COR-L47 (cell line): ENCODE data around the gene PKD2L1.

Source experiments
- DNase-seq: peaks from one replicate; lab custom pipeline; 2025; lab: John Stamatoyannopoulos, UW

PKD2L1 gene

DNA sequence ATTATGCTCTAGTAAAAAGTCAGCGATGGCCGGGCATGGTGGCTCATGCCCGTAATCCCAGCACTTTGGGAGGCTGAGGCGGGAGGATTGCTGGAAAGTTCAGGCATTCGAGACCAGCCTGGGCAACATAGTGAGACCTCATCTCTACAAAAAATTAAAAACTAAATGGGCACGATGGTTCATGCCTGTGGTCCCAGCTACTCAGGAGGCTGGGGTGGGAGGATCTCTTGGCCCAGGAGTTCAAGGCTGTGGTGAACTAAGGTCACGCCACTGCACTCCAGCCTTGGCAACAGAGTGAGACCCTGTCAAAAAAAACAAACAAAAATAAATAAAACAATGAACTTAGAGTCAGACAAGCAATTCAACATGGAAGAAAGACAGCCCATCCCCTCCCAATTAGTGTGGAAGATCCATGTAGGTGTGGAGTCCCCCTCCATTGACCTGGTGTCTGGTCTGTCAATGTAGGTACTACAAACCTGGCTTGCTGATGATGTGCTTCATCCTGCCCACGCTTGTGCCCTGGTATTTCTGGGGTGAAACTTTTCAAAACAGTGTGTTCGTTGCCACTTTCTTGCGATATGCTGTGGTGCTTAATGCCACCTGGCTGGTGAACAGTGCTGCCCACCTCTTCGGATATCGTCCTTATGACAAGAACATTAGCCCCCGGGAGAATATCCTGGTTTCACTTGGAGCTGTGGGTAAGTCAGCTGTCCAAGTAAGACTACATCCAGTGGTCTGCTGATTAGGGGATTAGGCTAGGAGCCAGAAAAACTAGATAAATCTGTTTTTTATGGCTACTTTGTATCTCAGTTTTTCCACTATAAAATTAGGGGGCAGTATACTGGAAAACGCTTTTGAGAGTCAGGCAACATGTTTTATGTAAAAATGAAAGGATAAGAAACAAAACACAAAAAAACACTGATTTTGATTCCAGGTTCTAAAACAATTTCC is 26.3 kb upstream of the PKD2L1 start:
- no peak for DNase-seq

DNA sequence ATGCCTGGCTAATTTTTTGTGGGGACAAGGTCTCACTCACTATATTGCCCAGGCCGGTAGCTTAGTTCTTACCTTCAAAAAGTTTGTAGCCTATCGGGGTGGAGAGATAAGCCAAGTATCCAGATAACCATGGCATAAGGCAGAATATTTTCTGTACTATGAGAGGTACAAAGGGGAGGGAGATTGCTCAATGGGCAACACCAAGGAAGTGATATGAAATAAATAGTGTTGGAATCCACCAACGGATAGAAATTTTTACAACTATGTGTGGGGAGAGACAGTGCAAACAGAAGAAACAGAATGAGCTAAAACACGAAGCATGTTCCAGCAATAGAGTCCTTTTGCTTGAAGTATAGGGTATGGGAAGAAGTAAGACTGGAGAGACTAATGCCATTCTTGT is 25.1 kb upstream of the PKD2L1 start:
- DNase-seq, result no peak

DNA sequence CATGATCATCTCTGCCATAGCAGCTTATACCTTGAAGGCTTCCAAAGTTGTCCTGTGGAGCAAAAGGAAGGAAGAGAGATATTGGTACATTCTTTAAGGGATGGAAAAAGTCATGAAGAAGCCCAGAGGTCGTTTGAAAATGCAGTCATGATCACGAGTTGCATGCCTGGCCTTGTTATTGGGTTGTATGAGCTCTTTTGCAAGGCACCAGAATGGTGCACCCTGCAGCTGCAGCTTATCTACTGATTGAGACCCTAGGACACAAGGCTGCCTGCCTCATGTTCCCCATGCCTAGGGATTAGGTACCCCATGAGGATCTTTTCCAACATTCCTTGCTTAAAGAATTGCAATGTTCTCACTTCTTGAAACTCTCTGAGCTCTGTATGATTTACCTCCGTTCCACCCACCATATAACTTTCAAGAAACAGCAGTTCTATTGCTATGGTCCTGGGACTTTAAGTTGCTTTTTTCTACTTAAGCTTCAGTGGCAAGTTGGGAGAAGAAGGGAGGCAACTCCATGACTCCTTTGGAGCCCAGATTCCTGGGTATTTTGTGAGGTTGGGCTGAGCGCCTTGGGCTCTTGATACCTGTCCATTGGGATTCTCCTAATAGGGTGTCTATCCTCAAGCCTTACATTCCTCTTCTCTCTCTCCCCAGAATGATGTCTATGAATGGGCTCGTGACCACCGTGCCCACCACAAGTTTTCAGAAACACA is 23.9 kb upstream of the PKD2L1 start:
- no peak for DNase-seq

DNA sequence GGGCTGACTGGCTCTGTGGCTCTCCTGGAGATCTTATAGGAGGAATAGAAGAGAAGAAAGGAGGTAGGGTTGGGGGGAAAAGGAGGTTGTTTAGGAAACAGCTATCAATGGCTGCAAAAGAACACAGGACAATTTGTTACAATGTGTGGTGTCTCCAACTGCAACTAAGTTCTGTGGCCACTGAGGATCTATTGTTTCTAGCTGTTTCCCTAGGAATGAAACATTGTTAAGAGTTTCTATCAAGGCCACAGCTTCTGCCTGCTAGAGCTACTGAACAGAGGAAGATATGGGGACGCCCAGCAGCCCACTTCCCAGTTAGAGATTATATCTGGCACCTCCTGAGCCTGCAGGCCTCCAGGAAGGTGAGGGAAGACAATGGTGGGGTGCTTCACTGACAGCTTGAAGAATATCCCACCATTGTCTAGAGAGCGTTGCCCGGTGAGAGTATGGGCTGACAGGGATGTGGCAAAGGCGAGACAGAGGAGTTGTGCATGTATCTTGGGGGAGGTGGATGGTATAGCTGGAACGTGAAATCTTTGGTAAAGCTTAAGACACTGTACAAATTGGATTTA is 21.0 kb upstream of the PKD2L1 start:
- DNase-seq, result no peak

DNA sequence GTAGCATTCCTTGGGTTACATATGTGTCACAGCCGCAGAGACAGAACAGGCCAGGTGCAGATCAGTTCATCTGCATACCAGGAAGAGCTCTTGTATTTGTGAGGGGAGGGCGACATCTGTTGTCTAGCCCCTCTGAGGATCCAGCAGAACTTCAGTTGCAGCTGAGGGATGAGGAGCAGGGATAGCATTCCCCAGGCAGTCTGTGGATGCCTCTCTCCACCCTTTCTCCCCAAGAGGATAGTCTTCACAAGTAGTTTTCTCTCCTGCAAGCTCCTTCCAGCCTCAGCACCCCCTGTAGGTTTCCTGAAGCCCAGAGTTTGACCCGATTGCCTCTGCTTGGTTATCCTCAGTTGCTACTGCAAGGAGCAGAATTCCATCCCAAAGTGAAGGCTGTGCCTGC is 19.6 kb upstream of the PKD2L1 start:
- no peak for DNase-seq

DNA sequence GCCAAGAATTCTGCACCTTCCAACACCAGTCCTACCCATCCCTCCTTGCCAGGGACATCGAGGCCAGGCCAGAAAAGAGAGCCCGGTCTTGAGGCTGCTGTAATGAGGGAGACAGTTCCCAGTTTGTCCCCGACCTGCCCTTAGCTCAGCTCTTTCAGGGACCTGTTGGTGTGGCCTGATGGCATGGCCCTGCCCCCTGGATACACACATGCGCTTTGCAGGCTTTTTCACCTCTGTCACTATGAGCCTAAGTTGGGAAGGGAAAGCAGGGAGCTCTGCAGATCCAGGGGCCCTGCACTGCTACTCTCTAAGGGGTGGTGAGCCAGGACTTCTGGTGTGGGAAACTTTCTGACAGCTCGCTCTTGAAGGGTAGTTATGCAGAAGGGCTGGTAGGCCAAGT is 19.1 kb upstream of the PKD2L1 start:
- no peak for DNase-seq

DNA sequence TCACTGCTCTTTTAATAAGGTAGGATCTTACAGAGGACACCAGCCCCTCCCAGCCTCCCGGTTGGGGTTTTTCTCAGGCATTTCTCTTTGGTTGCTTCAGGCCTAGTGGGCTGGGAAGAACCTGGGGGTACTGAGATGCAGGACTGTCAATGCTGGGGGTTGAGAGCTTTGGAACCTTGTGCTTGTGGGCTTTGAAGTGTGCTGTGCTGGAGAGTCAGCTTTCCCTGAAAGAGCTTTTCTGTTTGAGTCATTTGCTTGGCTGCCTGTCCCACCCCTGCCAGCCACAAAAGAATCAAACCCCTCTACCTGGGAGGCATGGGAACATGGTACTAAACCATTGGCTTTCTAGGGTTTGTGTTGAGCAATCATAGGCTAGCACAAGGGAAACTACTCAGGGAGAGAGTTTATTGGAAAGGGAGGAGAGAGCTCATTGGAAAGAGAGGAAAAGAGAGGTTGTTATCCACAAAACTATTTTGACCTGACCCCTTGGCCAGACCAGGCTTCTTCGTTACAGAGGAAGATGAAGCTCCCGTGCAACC is 18.4 kb upstream of the PKD2L1 start:
- no peak for DNase-seq

DNA sequence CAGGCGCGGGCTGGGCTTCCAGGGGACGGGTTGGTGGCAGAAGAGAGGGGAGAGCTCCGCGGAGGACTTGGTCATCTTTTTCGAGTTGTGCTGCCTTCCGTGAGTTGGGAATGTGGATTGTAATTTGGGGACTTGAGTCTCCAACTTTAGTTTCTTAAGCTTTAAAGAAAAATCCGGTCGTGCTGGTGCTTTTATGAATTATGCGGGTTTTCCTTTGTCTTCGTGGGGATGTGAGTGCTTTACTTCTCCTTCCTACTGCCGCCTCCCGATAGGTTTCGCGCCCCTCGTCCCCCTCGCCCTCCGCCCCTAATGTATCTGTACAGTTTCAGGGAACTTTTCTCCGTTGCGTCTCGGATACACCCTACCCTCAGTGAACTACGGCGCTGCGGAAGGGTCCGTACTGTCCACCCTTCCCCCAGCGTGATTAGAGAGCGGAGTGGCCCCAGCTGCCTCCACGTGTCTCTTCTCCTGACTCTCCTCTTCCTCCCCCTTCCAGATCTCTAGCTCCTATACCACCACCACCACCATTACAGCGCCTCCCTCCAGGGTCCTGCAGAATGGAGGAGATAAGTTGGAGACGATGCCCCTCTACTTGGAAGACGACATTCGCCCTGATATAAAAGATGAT is 17.7 kb upstream of the PKD2L1 start:
- DNase-seq, result no peak

DNA sequence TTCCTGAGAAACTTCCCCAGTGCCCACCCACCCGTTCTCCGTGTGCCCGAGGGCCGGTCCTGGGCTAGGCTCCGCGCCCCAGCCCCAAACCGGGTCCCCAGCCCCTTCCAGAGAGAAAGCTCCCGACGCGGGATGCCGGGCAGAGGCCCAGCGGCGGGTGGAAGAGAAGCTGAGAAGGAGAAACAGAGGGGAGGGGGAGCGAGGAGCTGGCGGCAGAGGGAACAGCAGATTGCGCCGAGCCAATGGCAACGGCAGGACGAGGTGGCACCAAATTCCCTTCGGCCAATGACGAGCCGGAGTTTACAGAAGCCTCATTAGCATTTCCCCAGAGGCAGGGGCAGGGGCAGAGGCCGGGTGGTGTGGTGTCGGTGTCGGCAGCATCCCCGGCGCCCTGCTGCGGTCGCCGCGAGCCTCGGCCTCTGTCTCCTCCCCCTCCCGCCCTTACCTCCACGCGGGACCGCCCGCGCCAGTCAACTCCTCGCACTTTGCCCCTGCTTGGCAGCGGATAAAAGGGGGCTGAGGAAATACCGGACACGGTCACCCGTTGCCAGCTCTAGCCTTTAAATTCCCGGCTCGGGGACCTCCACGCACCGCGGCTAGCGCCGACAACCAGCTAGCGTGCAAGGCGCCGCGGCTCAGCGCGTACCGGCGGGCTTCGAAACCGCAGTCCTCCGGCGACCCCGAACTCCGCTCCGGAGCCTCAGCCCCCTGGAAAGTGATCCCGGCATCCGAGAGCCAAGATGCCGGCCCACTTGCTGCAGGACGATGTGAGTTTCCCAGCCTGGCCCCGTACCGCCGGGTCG is 16.9 kb upstream of the PKD2L1 start, which contains the start of gene SCD:
TSS of gene SCD (plus strand) at position 469 of the 803 bp plus-strand sequence. CDS start at position 741, 272 bp downstream.
- peak; percentile 87 for DNase-seq

DNA sequence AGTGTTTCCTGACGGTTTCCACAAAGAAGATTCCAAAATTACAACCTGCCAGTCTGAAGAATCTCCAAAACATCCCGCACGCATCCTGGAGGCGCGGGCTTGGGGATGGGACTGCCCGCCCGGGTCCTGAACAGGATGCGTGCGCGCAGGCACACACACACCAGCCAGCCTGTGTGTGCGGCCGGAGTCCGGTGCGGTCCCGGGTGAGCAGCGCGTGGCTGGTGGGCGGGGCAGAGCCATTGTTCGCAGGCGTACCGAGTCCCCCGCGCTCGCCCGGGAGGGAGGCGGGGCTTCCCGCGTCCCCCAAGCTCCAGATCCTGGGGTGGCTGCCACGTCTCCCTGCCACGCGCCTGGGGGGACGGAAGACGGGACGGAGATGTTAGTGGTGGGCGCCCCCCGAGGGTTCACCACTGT is 16.3 kb upstream of the PKD2L1 start:
- DNase-seq, result peak; percentile 63

DNA sequence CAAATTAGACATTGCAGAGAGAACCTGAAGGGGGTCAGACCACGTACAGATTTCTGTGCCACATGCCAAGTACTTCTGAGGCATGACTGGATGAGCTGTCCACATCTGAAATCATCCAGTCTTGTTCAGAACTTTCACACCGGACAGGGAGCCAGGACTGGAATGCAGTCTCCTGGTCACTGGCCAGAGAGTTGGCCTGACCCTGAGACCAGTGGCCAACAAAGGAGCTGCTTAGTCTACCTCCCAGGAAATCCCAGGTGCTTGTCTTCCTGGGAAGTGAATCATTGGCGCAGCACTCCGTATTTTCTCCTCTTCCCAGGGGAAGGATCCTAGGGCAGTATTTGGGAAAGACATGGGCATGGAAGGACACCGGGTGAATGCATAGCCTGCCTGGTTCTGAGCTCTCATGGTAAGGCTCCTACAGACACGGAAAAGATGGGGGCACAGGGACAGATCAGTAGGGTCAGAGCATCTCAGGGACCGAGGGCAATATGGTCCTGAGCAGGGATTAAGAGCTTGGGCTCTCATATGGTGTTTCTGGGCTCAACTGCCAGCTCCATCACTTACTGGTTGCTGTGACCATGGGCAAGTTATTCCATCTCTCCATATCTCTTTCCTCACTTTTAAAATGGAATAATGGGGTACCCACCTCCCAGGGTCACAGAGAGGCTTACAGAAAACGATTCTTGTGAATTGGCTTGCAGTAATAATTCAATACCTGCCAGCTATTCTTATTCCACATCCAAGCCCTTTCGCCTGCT is 15.7 kb upstream of the PKD2L1 start:
- no peak for DNase-seq

DNA sequence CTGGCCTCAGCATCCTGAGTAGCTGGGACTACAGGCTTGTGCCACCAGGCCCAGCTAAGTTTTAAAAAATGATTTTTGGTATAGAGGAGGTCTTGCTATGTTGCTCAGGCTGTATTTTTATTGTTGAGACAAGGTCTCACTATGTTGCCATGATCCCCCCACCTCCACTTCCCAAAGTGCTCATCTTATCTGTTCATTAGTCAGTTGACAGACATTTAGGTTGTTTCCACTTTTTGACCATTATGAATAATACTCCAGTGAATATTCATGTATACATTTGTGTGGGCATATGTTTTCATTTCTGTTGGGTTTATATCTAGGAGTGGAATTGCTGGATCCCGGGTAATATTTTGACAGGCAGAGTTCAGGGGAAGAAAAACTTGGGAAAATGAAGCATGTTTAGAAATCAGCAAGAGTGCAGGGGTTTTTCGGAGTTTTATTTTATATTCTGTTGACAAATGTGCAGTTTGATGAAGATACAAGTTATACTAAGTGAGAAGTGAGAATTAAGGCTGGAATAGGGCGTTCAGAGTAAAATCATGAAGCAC is 14.3 kb upstream of the PKD2L1 start:
- no peak for DNase-seq

DNA sequence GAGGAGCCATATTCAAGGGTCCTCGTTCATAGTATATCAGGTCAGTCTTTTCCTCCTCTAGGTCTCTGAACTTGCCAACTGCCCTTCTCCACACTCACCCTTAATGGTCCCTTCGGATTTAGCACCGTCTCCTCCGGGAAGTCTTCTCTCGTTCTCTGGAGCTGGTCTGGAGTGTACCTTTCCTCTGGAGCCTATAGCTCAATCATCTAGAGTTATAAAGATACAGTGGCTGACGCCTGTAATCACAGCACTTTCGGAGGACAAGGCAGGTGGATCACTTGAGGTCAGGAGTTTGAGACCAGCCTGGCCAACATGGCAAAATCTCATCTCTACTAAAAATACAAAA is 12.6 kb upstream of the PKD2L1 start:
- DNase-seq, result no peak

DNA sequence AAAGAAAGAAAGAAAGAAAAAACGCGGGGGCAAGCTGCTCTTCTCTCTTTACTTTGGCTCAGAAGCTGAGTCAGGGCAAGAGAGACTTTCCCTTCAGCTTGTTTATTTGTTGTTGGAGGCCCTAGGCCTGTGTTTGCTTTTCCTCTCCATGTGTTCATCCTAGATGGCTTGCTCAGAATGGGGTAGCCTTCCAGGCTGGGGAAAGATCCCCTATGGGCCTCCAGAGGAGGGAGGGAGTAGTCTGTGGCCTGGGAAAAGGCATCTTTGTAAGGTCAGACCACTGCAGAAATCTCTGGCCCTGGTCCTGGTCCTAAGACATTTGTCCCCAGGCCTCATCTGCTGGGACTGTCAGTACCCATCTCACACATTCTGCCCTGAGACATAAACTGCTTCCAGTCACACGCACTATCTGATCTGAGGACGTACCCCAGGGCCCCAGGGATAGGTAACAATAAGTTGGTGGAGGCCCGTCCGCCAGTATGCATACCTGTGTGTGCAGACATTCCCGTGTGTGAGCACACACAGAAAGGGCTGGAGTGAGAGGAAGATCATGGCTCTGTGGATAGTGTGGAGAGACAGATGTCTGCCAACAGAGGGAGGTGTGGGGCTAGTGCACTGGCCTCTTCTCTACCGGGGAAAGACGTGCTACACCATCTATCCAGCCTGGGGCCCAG is 12.1 kb upstream of the PKD2L1 start:
- no peak for DNase-seq

DNA sequence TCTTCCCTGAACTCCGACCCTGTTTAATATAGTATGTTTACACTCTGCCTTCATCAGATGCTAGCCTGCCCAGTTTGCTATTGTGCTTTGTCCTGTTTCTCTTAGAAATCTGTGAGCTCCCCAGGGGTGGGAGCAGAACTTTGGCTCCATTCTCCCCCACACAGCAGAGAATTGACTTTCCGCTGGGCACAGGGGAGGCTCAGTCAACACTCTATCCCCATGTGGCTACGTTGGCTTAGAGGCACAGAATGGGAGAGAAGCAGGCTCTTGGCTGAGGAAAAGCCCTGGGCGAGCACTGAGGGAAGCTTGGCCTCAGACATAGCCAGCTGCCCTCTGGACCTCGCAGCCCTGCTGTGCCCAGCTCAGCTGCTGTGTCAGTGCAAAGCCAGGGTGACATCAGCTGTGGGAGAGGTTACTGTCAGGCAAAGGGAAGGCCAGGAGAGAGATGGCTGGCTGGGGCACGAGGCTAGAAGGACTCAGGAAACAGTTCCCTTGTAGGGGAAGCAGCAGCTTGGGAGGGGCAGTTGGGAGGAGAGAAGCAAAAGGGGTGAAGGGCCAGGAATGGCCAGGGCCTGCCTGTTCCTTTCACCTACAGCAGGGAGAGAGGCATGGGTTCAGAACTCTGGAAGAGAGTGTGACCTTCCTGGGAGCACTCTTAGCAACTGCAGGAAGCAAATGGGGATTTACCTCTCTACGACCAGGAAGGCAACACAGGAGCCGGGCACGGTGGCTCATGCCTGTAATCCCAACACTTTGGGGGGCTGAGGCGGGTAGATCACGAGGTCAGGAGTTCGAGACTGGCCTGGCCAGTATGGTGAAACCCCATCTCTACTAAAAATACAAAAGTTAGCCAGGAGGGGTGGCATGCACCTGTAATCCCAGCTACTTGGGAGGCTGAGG is 11.2 kb upstream of the PKD2L1 start:
- peak; percentile 49 for DNase-seq

DNA sequence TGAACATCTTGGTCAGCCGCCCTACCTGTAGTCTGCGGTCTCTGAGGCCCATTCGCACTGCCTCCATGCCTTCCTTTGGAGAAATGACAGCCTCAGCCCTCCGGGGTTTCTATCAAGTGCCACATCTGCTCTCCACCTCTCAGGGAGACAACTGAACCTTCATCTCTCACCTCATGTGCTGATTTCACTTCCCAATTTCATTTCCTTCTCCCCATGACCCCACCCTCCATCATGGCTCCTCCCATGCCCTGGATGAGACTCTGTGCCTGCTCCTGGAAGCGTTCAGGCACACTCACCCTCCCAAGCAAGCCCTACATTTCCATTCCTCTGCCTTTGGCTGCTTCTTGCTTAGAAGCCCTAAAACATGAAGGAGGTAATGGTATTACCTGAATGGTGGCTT is 9.2 kb upstream of the PKD2L1 start:
- DNase-seq, result no peak

DNA sequence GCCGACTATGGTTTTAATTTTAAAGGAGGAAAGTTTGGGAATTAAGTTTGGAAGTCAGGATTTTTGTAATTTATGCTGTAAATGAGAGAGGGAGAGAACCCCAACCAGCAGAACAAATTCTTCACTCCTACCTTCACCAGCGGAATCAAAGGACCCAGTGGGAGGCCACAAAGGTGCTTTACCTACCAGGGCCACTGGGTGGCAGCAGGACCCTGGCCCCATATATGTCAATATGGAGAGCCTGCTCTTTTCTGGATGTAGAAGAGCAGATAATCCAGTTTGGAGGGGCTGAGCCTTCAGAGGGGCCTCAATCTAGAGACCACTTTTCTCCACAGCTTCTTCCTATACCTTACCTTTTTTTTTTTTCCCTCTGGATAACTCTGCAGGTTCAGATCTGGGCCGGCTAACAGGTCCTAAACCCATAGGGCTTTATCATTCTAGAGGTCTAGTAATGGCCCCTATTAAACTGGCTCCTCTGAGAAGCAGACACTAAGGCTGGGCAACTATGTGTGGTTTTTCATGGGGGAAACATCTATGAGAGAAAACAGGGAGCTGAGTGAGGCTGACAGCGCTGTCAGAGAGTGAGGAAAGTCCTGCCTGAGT is 8.5 kb upstream of the PKD2L1 start:
- DNase-seq, result peak; percentile 38

DNA sequence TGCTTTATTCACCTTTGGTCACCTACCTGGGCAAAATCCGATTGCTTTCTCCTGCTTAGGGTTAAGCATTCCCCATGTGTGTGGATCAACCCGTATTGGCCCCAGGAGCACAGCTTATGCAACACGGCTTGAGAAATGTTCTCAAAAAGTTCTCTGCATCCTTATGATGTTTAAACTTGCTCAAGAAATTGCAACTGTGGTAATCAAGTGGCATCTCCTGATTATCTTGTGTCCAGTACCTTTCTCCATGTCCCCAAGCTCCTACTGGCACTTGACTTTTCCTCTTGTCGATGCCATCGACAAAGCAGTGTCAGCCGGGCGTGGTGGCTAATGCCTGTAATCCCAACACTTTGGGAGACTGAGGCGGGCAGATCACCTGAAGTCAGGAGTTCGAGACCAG is 4.7 kb upstream of the PKD2L1 start:
- DNase-seq, result no peak
